IMR-90 (cell line): ENCODE measurements around the gene MAGI1. TPM values are rescaled to one million over a fixed set of nuclear protein-coding genes. Genes with fewer than 3 reads are reported as not detected.

Experiments
- ATAC-seq: fragments of 200-7000 bp; cut with Tn5 transposase; 2 replicates; pipeline ENCODE4 v1.9.1; 2020; ENCODE audit warnings: low read depth, mild to moderate bottlenecking, moderate library complexity
- BruUV-seq: library from RNA; stranded (reverse); fragments of 400-500 nt; replicated peaks from 2 replicates; lab custom pipeline; 2021; lab: Mats Ljungman, UMichigan
- CTCF ChIA-PET: fragments of 300-600 bp; formaldehyde crosslinking; extraction: SDS; loops from one replicate; lab custom pipeline; 2021; ENCODE audit warnings: antibody characterized with exemption; lab: Yijun Ruan, JAX
- POLR2A ChIA-PET: fragments of 300-600 bp; sonication (Branson Sonifier 250); formaldehyde crosslinking; loops from one replicate; lab custom pipeline; 2022; ENCODE audit warnings: antibody characterized with exemption; ENCODE audit not compliant: unreplicated experiment; lab: Charles Lee
- DNase-seq: peaks from one replicate; pipeline ENCODE4 v3.0.0; 2013
- H2AFZ ChIP-seq: replicated peaks from 2 replicates; pipeline ENCODE3; 2013; ENCODE audit warnings: low read length, mild to moderate bottlenecking; ENCODE audit not compliant: poor library complexity
- H2AK5ac ChIP-seq: 2 replicates; pipeline ENCODE4 v1.6.1; 2013; ENCODE audit warnings: low read depth, low read length, inconsistent platforms
- H2AK9ac ChIP-seq: replicated peaks from 2 replicates; pipeline ENCODE3; 2013; ENCODE audit warnings: mild to moderate bottlenecking, low read depth, low read length, moderate library complexity; ENCODE audit not compliant: poor library complexity
- H2BK120ac ChIP-seq: 2 replicates; pipeline ENCODE4 v1.6.1; 2013; ENCODE audit warnings: low read depth, low read length, inconsistent platforms
- H2BK15ac ChIP-seq: 3 replicates; pipeline ENCODE4 v1.6.1; 2013; ENCODE audit warnings: low read depth, low read length, inconsistent platforms
- H2BK20ac ChIP-seq: 2 replicates; pipeline ENCODE4 v1.6.1; 2013; ENCODE audit warnings: low read depth, mild to moderate bottlenecking, inconsistent platforms, low read length, moderate library complexity
- H2BK5ac ChIP-seq: 2 replicates; pipeline ENCODE4 v1.6.1; 2013; ENCODE audit warnings: mild to moderate bottlenecking, low read depth, low read length, inconsistent platforms; ENCODE audit not compliant: poor library complexity, severe bottlenecking
- H3K14ac ChIP-seq: replicated peaks from 2 replicates; pipeline ENCODE4 v1.6.1; 2013; ENCODE audit warnings: low read depth, low read length, inconsistent platforms
- H3K18ac ChIP-seq: 2 replicates; pipeline ENCODE4 v1.6.1; 2013; ENCODE audit warnings: low read depth, low read length, control low read depth
- H3K23ac ChIP-seq: 2 replicates; pipeline ENCODE4 v1.6.1; 2013; ENCODE audit warnings: low read depth, low read length, inconsistent platforms
- H3K27ac ChIP-seq: 2 replicates; pipeline ENCODE4 v1.5.1; 2013; ENCODE audit warnings: mild to moderate bottlenecking, control low read depth, low read length; ENCODE audit not compliant: insufficient read depth
- H3K27me3 ChIP-seq: 2 replicates; pipeline ENCODE4 v1.6.1; 2013; ENCODE audit warnings: low read length; ENCODE audit not compliant: control insufficient read depth, insufficient read depth
- H3K36me3 ChIP-seq: 2 replicates; pipeline ENCODE4 v1.6.1; 2013; ENCODE audit warnings: low read length, mixed read lengths; ENCODE audit not compliant: control insufficient read depth, insufficient read depth
- H3K4ac ChIP-seq: 2 replicates; pipeline ENCODE4 v1.6.1; 2013; ENCODE audit warnings: low read depth, low read length, inconsistent platforms
- H3K4me1 ChIP-seq: 2 replicates; pipeline ENCODE4 v1.6.1; 2013; ENCODE audit warnings: low read length, mixed read lengths; ENCODE audit not compliant: control insufficient read depth, insufficient read depth
- H3K4me2 ChIP-seq: 2 replicates; pipeline ENCODE4 v1.6.1; 2013; ENCODE audit warnings: low read depth, mild to moderate bottlenecking, control low read depth, low read length, moderate library complexity
- H3K4me3 ChIP-seq: 2 replicates; pipeline ENCODE4 v1.5.1; 2013; ENCODE audit warnings: low read depth, mild to moderate bottlenecking, control low read depth, low read length, moderate library complexity; ENCODE audit not compliant: insufficient read depth
- H3K56ac ChIP-seq: 2 replicates; pipeline ENCODE4 v1.6.1; 2013; ENCODE audit warnings: low read length, inconsistent platforms; ENCODE audit not compliant: insufficient read depth; ENCODE audit errors: extremely low read depth
- H3K79me1 ChIP-seq, 2 experiments: 2 replicates each; pipeline ENCODE4 v1.6.1; 2013; ENCODE audit warnings: low read length in 2 of 2, inconsistent platforms in 1 of 2, low read depth in 1 of 2
- H3K9ac ChIP-seq: 2 replicates; pipeline ENCODE4 v1.6.1; 2013; ENCODE audit warnings: low read depth, low read length, control low read depth
- H3K9me1 ChIP-seq: 2 replicates; pipeline ENCODE4 v1.6.1; 2013; ENCODE audit warnings: low read length, inconsistent platforms; ENCODE audit not compliant: insufficient read depth
- H3K9me3 ChIP-seq: 2 replicates; pipeline ENCODE4 v1.6.1; 2013; ENCODE audit warnings: low read length; ENCODE audit not compliant: control insufficient read depth, insufficient read depth
- H4K20me1 ChIP-seq: 2 replicates; pipeline ENCODE4 v1.6.1; 2013; ENCODE audit warnings: low read length, inconsistent platforms; ENCODE audit not compliant: insufficient read depth
- H4K5ac ChIP-seq: 2 replicates; pipeline ENCODE4 v1.6.1; 2013; ENCODE audit warnings: mild to moderate bottlenecking, low read depth, low read length, control low read depth
- H4K8ac ChIP-seq, 2 experiments: 2 replicates each; pipeline ENCODE4 v1.6.1; 2013; ENCODE audit warnings: low read depth in 2 of 2, low read length in 2 of 2, control low read depth in 1 of 2, inconsistent platforms in 1 of 2
- H4K91ac ChIP-seq: 2 replicates; pipeline ENCODE4 v1.6.1; 2013; ENCODE audit warnings: low read depth, low read length, inconsistent platforms; ENCODE audit not compliant: insufficient read depth
- BHLHE40 ChIP-seq: fragments of 150-350 bp; IDR thresholded peaks from 2 replicates; pipeline ENCODE4 v1.6.1; 2016; ENCODE audit warnings: mild to moderate bottlenecking, low read depth, low read length
- CEBPB ChIP-seq: IDR thresholded peaks from 2 replicates; pipeline ENCODE4 v1.6.1; 2012; ENCODE audit warnings: low read depth, low read length, improper control_type of control experiment
- CHD1 ChIP-seq: IDR thresholded peaks from 2 replicates; pipeline ENCODE4 v1.6.1; 2012; ENCODE audit warnings: low read depth, low read length, improper control_type of control experiment
- CTCF ChIP-seq: conservative IDR thresholded peaks from 2 replicates; pipeline ENCODE4 v1.5.1; 2012; ENCODE audit warnings: mild to moderate bottlenecking, low read depth, low read length, improper control_type of control experiment
- FOS ChIP-seq: fragments of 150-350 bp; IDR thresholded peaks from 2 replicates; pipeline ENCODE4 v1.6.1; 2016; ENCODE audit warnings: low read depth, low read length
- MAFK ChIP-seq: IDR thresholded peaks from 2 replicates; pipeline ENCODE4 v1.6.1; 2012; ENCODE audit warnings: low read depth, low read length, improper control_type of control experiment
- MAZ ChIP-seq: IDR thresholded peaks from 2 replicates; pipeline ENCODE4 v1.6.1; 2012; ENCODE audit warnings: low read depth, mild to moderate bottlenecking, low read length, improper control_type of control experiment, moderate library complexity, borderline replicate concordance
- MXI1 ChIP-seq: IDR thresholded peaks from 2 replicates; pipeline ENCODE4 v1.6.1; 2012; ENCODE audit warnings: low read depth, mild to moderate bottlenecking, low read length, moderate library complexity, borderline replicate concordance
- NFE2L2 ChIP-seq: fragments of 150-350 bp; IDR thresholded peaks from 2 replicates; pipeline ENCODE4 v1.6.1; 2016; ENCODE audit warnings: low read depth, mild to moderate bottlenecking, low read length
- POLR2A ChIP-seq: IDR thresholded peaks from 2 replicates; pipeline ENCODE4 v1.6.1; 2012; ENCODE audit warnings: mild to moderate bottlenecking, low read depth, low read length
- RAD21 ChIP-seq: IDR thresholded peaks from 2 replicates; pipeline ENCODE4 v1.6.1; 2012; ENCODE audit warnings: low read length, improper control_type of control experiment
- RCOR1 ChIP-seq: IDR thresholded peaks from 2 replicates; pipeline ENCODE4 v1.6.1; 2012; ENCODE audit warnings: mild to moderate bottlenecking, low read length, improper control_type of control experiment; ENCODE audit not compliant: insufficient replicate concordance
- RFX5 ChIP-seq: IDR thresholded peaks from 2 replicates; pipeline ENCODE4 v1.8.0; 2012; ENCODE audit warnings: low read depth, mild to moderate bottlenecking, low read length, moderate library complexity
- SMC3 ChIP-seq: fragments of 150-350 bp; IDR thresholded peaks from 2 replicates; pipeline ENCODE4 v1.6.1; 2016; ENCODE audit warnings: low read depth, mild to moderate bottlenecking, antibody characterized with exemption, low read length, moderate library complexity
- WGBS, 2 experiments: methylation state at CpG; one replicate each; pipeline versions ENCODE4 v1.1.5 to v1.1.7; 2013; ENCODE audit warnings: missing lambda C conversion rate in 2 of 2; ENCODE audit not compliant: insufficient read length in 1 of 2; ENCODE audit errors: extremely low coverage in 2 of 2; 5-methylcytosine and 5-hydroxymethylcytosine counted together
- dilution Hi-C: fragments of 300-500 bp; cut with HindIII; formaldehyde crosslinking; loops from one replicate; pipeline ENCODE4 v1.14.3; 2018; ENCODE audit warnings: low sequenced_read_pairs; ENCODE audit not compliant: unreplicated experiment
- in situ Hi-C: fragments of 300-500 bp; cut with MboI; formaldehyde crosslinking; loops from 3 replicates; pipeline ENCODE4 v1.14.3; 2019; ENCODE audit warnings: low sequenced_read_pairs, inconsistent platforms, mixed read lengths
- intact Hi-C: fragments of 100-400 bp; cut with micrococcal nuclease; formaldehyde crosslinking; loops from 2 replicates; pipeline ENCODE4 v1.10.0; 2022
- polyA plus RNA-seq, 3 experiments: library from polyadenylated mRNA; depleted of rRNA; stranded (reverse); fragments of >200 nt; gene quantifications; 2 replicates each; pipeline ENCODE4 v1.2.3, GENCODE V29; 2012; ENCODE audit warnings: low replicate concordance in 1 of 3
- total RNA-seq: library from RNA; depleted of rRNA; stranded (reverse); fragments of >200 nt; gene quantifications from 2 replicates; pipeline ENCODE4 v1.2.3, GENCODE V29; 2012
- TF ChIP-seq, protein P1 (sequence below): fragments of 150-350 bp; IDR thresholded peaks from 2 replicates; pipeline ENCODE4 v1.6.1; 2016; ENCODE audit warnings: low read depth, mild to moderate bottlenecking, low read length, moderate library complexity, borderline replicate concordance
- TF ChIP-seq, protein P2 (sequence below): fragments of 150-350 bp; IDR thresholded peaks from 2 replicates; pipeline ENCODE4 v1.6.1; 2017; ENCODE audit warnings: mild to moderate bottlenecking, antibody characterized with exemption, low read length, low read depth

Gene MAGI1
- total and polyA plus RNA-seq, 2 of the 4 experiments (the other 2 are of a cell fraction), result 14.5 to 24.2 TPM

DNA sequence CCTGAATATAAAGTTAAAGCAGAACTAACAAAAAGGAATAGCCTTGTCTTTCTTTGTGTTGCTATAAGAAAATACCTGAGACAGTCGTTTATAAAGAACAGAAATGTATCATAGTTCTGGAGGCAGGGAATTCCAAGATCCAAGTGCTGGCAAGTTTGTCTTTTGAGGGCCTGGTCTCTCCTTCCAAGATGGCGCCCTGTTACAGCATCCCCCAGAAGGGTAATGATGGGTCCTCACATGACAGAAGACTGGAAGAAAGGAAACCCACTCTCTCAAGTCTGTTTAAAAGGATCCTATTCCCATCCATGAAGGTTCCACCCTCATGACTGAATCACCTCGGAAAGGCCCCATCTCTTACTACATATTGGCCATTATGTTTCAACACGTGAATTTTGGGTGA, 435.1 kb downstream of the MAGI1 start:
- H3K27me3 ChIP-seq, result no peaks in the 10 kb centered on the region
- no peak overlapping the region for H3K23ac ChIP-seq
- peaks cover 11 to 30% of the 10 kb centered on the region in 2 experiments; a peak in 3 of 4 replicates for H3K79me1 ChIP-seq
- no peak overlapping the region for H2AK5ac ChIP-seq
- no peak overlapping the region for H2AFZ ChIP-seq
- no peak for DNase-seq
- no TSS peak for BruUV-seq
- H3K4me1 ChIP-seq, result 0 out of 2 replicates have a peak, but pooled peaks cover 2% of the 10 kb centered on the region
- ATAC-seq, result no peak
- peaks cover 6% of the 10 kb centered on the region; the same call in 1 of the 2 replicates for H4K20me1 ChIP-seq
- H3K27ac ChIP-seq, result no peak overlapping the region
- POLR2A ChIA-PET, result no interaction called here
- H3K14ac ChIP-seq, result no peak overlapping the region
- H2BK5ac ChIP-seq, result no peak overlapping the region
- TF ChIP-seq MAZ (no peak), CEBPB (no peak), CTCF (no peak), NFE2L2 (no peak), POLR2A (no peak), MXI1 (no peak), SMC3 (no peak), CHD1 (no peak), MAFK (no peak), RCOR1 (no peak), BHLHE40 (no peak), FOS (no peak), RFX5 (no peak), RAD21 (no peak)
- TF ChIP-seq, protein P1, sequence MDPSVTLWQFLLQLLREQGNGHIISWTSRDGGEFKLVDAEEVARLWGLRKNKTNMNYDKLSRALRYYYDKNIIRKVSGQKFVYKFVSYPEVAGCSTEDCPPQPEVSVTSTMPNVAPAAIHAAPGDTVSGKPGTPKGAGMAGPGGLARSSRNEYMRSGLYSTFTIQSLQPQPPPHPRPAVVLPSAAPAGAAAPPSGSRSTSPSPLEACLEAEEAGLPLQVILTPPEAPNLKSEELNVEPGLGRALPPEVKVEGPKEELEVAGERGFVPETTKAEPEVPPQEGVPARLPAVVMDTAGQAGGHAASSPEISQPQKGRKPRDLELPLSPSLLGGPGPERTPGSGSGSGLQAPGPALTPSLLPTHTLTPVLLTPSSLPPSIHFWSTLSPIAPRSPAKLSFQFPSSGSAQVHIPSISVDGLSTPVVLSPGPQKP, result no peak
- TF ChIP-seq, protein P2, sequence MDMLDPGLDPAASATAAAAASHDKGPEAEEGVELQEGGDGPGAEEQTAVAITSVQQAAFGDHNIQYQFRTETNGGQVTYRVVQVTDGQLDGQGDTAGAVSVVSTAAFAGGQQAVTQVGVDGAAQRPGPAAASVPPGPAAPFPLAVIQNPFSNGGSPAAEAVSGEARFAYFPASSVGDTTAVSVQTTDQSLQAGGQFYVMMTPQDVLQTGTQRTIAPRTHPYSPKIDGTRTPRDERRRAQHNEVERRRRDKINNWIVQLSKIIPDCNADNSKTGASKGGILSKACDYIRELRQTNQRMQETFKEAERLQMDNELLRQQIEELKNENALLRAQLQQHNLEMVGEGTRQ, result no peak
- H2BK20ac ChIP-seq, result no peak overlapping the region
- no peak overlapping the region for H2BK15ac ChIP-seq
- no peak overlapping the region for H3K56ac ChIP-seq
- CTCF ChIA-PET, result no interaction called here
- no peak overlapping the region for H2AK9ac ChIP-seq
- no peak overlapping the region for H4K8ac ChIP-seq
- H3K4me2 ChIP-seq, result no peak overlapping the region
- H4K91ac ChIP-seq, result no peak overlapping the region
- intact Hi-C loops (no loop called here), dilution Hi-C loops (no loop called here), in situ Hi-C loops (no loop called here)
- no peak overlapping the region for H4K5ac ChIP-seq
- H3K4me3 ChIP-seq, result no peak overlapping the region
- H3K18ac ChIP-seq, result no peak overlapping the region
- 100% methylated on average over 1 of the region's 4 CpGs; no CpG with 5 or more reads in 1 of the 2 experiments for WGBS, 2 experiments
- H3K9ac ChIP-seq, result no peak overlapping the region
- H2BK120ac ChIP-seq, result no peak overlapping the region
- H3K4ac ChIP-seq, result no peak overlapping the region
- H3K9me3 ChIP-seq, result no peaks in the 10 kb centered on the region
- no peaks in the 10 kb centered on the region for H3K36me3 ChIP-seq
- peaks cover 4% of the 10 kb centered on the region; the same call in 1 of the 2 replicates for H3K9me1 ChIP-seq
